HG03060 (cell line): ENCODE results near the gene DCLK1.

Experiments used
- ATAC-seq: cut with Tn5 transposase; IDR thresholded peaks from one replicate; pipeline ENCODE4 v1.9.1; 2021; ENCODE audit warnings: low read depth, moderate number of reproducible peaks; ENCODE audit not compliant: unreplicated experiment

Gene DCLK1

DNA sequence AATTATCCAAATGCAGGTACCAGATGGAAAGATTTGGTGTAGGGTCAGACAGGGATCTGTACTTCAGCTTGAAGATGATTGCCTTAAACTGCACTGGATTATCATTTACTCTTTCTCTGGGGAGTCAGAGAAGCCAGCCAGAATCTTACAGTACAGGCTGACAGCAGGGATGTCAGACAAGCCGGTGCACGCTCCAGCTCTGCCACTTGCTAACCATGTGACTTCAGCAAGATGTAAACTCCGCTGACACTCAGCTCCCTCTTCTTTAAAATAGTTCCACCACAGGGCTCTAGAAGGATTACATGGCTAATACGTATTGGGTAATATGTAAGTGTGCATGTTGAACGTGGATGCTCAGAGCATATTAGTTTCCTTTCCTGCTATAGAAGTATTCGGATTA lies 403.3 kb downstream of the DCLK1 start:
- no peak for ATAC-seq

- ATAC-seq = no peak
Observed at GRCh38 chr13:35724446-35724845, 406.7 kb downstream of the DCLK1 start.

DNA sequence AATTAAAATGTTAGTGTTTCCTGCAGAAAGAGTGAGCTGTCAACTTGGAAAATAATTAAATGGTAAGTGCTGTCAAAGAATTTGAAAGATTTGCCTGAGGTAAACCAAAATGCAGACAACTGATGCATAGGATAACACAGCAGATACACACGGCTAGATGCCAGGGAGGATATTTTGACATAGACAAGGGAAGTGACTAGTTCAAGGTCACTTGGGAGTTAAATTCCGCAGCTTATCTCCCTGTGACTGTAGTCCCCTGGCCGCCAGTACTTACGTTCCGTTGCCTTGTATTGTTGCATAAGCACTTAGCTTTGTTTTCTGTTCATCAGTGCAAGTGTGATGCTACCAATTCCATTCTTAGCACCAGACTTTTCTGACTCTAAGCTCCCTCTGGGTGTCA lies 407.4 kb downstream of the DCLK1 start:
- ATAC-seq = no peak

DNA sequence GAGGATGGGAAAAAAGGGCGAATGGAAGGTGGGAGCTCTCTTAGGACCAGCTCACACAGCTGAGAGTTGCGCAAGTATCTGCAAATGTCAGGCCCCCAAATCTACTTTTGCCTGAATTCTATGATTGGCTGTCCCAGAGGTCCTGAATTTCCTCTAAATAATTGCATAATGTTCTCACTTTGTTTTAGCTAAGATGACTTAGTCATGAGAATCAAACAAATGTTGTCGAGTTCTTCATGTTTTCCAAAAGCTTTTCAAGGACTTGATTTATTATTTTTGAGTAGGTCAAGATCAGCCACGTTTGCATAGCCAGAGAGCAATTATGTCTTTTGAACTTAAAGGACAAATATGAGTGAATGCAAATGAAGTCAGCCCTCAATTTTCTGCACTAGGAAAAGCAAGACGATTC lies 408.1 kb downstream of the DCLK1 start:
- no peak for ATAC-seq

DNA sequence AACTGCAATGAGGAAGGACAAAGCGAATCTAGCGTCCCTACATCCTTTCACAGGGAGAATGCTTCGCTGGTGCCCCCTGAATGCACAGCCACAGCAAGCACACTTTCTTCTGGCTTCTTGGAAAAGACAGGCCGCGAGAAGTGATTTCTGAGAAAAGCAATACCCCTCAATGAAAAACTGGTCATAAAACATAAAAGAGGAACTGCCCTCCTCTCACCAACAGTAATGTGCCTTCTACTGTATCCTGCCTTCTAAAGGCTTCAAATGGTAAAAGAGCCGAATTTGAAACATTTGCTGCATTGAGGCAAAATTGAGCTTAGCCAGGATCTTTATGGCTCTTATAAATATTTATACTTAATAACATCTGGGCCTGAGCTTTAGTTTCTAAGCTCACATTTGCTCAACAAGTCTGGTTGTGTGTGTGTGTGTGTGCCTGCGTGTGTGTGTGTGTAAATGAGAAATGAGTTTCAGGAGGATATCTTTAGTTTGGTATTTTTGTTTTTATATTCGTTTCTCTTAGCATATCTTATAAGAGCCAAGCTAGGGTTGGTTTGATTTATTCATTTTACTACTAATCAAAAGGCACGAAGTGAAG lies 408.6 kb downstream of the DCLK1 start:
- ATAC-seq = no peak

DNA sequence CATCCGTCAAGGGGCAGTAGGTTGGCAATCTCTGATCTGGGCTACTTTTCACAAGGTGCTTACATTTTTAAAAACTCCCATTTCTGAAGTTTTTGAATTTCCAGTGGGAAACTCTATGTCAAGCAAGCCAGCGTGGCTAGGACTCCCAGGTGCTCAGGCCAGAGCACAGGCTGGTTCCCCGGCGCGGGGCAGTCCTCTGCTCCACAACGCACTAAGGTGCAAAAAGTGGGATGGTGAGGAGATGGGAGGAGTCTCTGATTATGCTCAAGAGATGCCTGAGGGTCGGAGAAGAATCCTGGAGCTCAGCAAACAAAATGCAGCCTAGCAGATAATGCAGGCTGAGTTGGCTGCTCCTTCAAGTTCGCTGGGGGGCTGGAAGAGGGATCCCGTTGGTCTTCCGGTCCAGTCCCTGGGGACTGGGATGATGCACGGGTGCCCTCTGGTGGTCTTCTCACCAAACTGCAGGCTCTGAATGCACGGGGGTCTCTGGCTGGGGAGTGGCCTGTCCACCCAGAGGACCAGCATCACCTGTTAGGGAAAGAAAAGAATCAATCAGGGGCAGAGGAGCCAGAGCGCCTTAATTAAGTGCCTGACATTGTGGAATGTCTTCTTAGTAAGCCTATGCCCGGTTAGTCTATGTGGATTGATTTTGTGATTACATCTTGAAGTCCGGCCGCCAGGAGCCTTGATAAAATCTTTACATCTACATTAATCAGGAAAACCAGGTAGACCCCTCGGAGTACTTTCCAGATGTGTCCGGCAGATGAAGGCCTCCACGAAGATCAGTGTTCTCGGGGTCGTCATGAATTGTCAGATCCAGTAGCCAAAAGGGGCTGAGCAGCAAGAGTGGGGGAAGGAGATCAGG lies 410.3 kb downstream of the DCLK1 start:
- ATAC-seq = no peak

GRCh38 chr13:35720290-35720689 lies 410.9 kb downstream of the DCLK1 start:
- ATAC-seq = no peak
